Astrocyte (in vitro differentiated cells and primary cell): ENCODE results near the gene ERFE. TPM values are rescaled to one million over a fixed set of nuclear protein-coding genes. Genes with fewer than 3 reads are reported as not detected.

Experiments used
- DNase-seq: peaks from one replicate; pipeline ENCODE4 v3.0.0-alpha.2; 2010; ENCODE audit warnings: low read depth
- FAIRE-seq: peaks from 2 replicates; lab custom pipeline; 2011; peaks lifted over from hg19 to GRCh38; lab: Jason Lieb, UNC
- H2AFZ ChIP-seq: 2 replicates; pipeline ENCODE4 v1.6.0; 2012; ENCODE audit warnings: low read depth, low read length, inconsistent platforms
- H3K27ac ChIP-seq: 2 replicates; pipeline ENCODE4 v1.5.1; 2011; ENCODE audit warnings: low read depth, low read length, inconsistent platforms
- H3K27me3 ChIP-seq: 2 replicates; pipeline ENCODE4 v1.6.0; 2011; ENCODE audit warnings: low read length, inconsistent platforms; ENCODE audit not compliant: insufficient read depth
- H3K36me3 ChIP-seq: 2 replicates; pipeline ENCODE4 v1.5.1; 2011; ENCODE audit warnings: low read length, inconsistent platforms; ENCODE audit not compliant: insufficient read depth
- H3K4me1 ChIP-seq: 2 replicates; pipeline ENCODE4 v1.5.1; 2011; ENCODE audit warnings: low read length, inconsistent platforms; ENCODE audit not compliant: insufficient read depth
- H3K4me2 ChIP-seq: 2 replicates; pipeline ENCODE4 v1.6.0; 2012; ENCODE audit warnings: low read length, inconsistent platforms
- H3K4me3 ChIP-seq: 2 replicates; pipeline ENCODE4 v1.5.1; 2011; ENCODE audit warnings: low read depth, mild to moderate bottlenecking, low read length, inconsistent platforms; ENCODE audit not compliant: insufficient read depth
- H3K79me2 ChIP-seq: 2 replicates; pipeline ENCODE4 v1.6.0; 2012; ENCODE audit warnings: mild to moderate bottlenecking, low read length, inconsistent platforms; ENCODE audit not compliant: insufficient read depth
- H3K9ac ChIP-seq: 2 replicates; pipeline ENCODE4 v1.6.0; 2012; ENCODE audit warnings: mild to moderate bottlenecking, low read length, inconsistent platforms
- H3K9me3 ChIP-seq: 2 replicates; pipeline ENCODE4 v1.5.1; 2012; ENCODE audit warnings: low read depth, mild to moderate bottlenecking, low read length, inconsistent platforms; ENCODE audit not compliant: insufficient read depth
- H4K20me1 ChIP-seq: 2 replicates; pipeline ENCODE4 v1.6.0; 2012; ENCODE audit warnings: low read length, inconsistent platforms; ENCODE audit not compliant: insufficient read depth
- H3K27ac Mint-ChIP-seq: one replicate; pipeline ENCODE4 v1.8.0; 2021; ENCODE audit warnings: mild to moderate bottlenecking, mixed read lengths; ENCODE audit not compliant: unreplicated experiment
- H3K27me3 Mint-ChIP-seq: one replicate; pipeline ENCODE4 v1.8.0; 2021; ENCODE audit warnings: low read depth, mixed read lengths; ENCODE audit not compliant: unreplicated experiment
- H3K36me3 Mint-ChIP-seq: one replicate; pipeline ENCODE4 v1.8.0; 2021; ENCODE audit warnings: low read depth, mixed read lengths; ENCODE audit not compliant: unreplicated experiment
- H3K4me1 Mint-ChIP-seq: one replicate; pipeline ENCODE4 v1.8.0; 2021; ENCODE audit warnings: low read depth, mixed read lengths; ENCODE audit not compliant: unreplicated experiment
- H3K4me3 Mint-ChIP-seq: one replicate; pipeline ENCODE4 v1.8.0; 2021; ENCODE audit warnings: mild to moderate bottlenecking, moderate library complexity, mixed read lengths; ENCODE audit not compliant: unreplicated experiment
- H3K9me3 Mint-ChIP-seq: one replicate; pipeline ENCODE4 v1.8.0; 2021; ENCODE audit warnings: mild to moderate bottlenecking, mixed read lengths; ENCODE audit not compliant: unreplicated experiment
- EZH2 ChIP-seq: IDR thresholded peaks from 2 replicates; pipeline ENCODE4 v1.6.1; 2012; ENCODE audit warnings: mild to moderate bottlenecking, low read length, inconsistent platforms; ENCODE audit not compliant: insufficient read depth
- total RNA-seq: library from RNA; stranded (reverse); gene quantifications from 2 replicates; pipeline ENCODE4 v1.2.1, GENCODE V29; 2021
- TF ChIP-seq, protein P1 (sequence below): IDR thresholded peaks from 2 replicates; pipeline ENCODE4 v1.5.1; 2011; ENCODE audit warnings: low read depth, mild to moderate bottlenecking, inconsistent platforms, low read length, moderate library complexity; ENCODE audit not compliant: insufficient read depth

ERFE gene
- total RNA-seq, 1 donor from 2014 or later = 1.4 TPM

DNA sequence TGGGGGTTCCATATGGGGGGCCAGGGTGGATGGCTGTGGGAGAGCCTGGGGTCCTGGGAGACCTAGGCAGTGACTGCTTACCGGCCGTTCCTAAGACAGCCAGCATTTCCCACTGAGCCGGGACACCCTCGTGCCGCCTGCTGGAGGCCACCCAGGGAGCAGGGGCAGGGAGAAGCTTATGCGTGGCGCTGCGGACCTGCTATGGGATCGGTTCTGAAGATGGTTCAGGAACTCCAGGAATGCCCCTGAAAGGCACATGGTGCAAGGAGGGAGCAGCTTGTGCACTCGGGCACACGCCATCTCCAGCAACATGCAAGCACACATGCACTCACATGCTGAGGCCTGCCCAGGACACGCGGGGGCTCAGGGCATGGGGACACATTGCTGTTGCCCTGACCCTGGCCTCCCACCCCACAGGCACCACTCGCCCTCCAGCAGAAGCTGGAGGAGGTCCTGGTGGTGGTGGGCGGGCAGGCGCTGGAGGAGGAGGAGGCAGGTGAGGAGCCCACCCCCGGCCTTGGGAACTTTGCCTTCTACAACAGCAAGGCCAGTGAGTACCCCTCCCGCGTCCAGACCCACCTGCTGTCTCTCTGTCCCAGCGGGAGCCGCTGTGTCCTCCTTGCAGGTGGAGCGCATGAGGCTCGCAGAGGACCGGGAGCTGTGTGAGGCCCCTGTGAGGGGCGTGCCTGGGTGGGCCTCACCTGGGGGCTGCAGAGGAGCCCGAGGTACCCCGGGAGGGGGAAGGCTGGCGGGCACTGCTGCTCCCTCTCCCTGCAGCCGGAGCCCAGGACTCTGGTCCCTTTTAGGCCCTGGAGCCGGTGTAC, 16.2 kb upstream of the ERFE start:
- no peaks in the 10 kb centered on the region for H4K20me1 ChIP-seq
- H3K9me3 Mint-ChIP-seq = no peaks in the 10 kb centered on the region
- H3K4me1 Mint-ChIP-seq = peaks cover 14% of the 10 kb centered on the region
- no peaks in the 10 kb centered on the region for H3K27me3 ChIP-seq
- no peak overlapping the region for H3K27ac ChIP-seq
- no peak overlapping the region for H3K4me3 Mint-ChIP-seq
- H3K4me1 ChIP-seq = peaks cover 5% of the 10 kb centered on the region
- no peak overlapping the region for H3K27ac Mint-ChIP-seq
- H3K36me3 Mint-ChIP-seq = peaks cover 2% of the 10 kb centered on the region
- FAIRE-seq (no peak), DNase-seq (no peak)
- H2AFZ ChIP-seq = no peak overlapping the region
- TF ChIP-seq, protein P1, sequence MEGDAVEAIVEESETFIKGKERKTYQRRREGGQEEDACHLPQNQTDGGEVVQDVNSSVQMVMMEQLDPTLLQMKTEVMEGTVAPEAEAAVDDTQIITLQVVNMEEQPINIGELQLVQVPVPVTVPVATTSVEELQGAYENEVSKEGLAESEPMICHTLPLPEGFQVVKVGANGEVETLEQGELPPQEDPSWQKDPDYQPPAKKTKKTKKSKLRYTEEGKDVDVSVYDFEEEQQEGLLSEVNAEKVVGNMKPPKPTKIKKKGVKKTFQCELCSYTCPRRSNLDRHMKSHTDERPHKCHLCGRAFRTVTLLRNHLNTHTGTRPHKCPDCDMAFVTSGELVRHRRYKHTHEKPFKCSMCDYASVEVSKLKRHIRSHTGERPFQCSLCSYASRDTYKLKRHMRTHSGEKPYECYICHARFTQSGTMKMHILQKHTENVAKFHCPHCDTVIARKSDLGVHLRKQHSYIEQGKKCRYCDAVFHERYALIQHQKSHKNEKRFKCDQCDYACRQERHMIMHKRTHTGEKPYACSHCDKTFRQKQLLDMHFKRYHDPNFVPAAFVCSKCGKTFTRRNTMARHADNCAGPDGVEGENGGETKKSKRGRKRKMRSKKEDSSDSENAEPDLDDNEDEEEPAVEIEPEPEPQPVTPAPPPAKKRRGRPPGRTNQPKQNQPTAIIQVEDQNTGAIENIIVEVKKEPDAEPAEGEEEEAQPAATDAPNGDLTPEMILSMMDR = no peak
- TF ChIP-seq EZH2 = no peak
- H3K4me2 ChIP-seq = no peak overlapping the region
- H3K27me3 Mint-ChIP-seq = peaks cover 4% of the 10 kb centered on the region
- no peak overlapping the region for H3K4me3 ChIP-seq
- no peaks in the 10 kb centered on the region for H3K79me2 ChIP-seq
- H3K9me3 ChIP-seq = no peaks in the 10 kb centered on the region
- H3K36me3 ChIP-seq = no peaks in the 10 kb centered on the region
- no peak overlapping the region for H3K9ac ChIP-seq

DNA sequence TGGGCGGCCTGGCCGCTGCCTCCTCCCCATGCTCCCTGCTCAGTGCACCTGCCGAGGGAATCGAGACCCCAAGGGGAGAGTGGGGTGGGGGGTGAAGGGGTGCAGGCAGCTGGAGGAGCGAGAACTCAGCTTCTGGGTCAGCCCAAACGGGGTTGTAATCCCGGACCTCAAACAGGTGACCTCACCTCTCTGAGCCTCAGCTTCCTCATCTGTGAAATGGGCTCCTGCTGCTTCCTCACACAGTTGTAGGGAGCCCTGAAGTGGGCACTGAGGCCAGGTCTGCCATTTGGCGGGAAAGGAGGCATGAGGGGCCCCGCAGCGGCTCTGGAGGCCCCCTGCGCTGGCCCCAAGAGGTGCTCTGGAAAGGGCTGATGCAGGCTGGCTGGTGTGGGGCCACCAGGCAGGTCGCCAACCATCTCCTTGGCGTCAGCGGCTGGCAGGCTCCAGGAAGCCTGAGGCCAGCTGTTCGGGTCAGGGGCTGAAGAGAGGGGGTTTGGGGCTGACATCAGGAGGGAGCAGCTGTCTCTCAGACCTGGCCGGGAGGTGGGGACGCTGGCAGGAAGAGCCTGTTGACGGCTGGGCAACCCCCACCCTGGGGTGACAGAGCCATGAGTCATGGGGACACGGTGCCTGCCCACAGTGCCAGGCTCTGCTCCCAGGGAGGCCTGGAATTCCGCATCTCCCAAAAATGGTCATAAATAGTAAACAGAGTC, 15.4 kb upstream of the ERFE start:
- peak overlapping the region; percentile 19 for H3K4me2 ChIP-seq
- H3K4me3 ChIP-seq = no peak overlapping the region
- H3K27me3 ChIP-seq = no peaks in the 10 kb centered on the region
- no peaks in the 10 kb centered on the region for H3K9me3 Mint-ChIP-seq
- peak overlapping the region; percentile 54 for H3K4me3 Mint-ChIP-seq
- no peak overlapping the region for H3K27ac Mint-ChIP-seq
- no peak overlapping the region for H2AFZ ChIP-seq
- peaks cover 2% of the 10 kb centered on the region for H3K36me3 Mint-ChIP-seq
- H3K9ac ChIP-seq = no peak overlapping the region
- peaks cover 14% of the 10 kb centered on the region for H3K4me1 Mint-ChIP-seq
- FAIRE-seq (peak; percentile 58), DNase-seq (no peak)
- H3K4me1 ChIP-seq = peaks cover 5% of the 10 kb centered on the region
- TF ChIP-seq, protein P1 = no peak
- no peak for TF ChIP-seq EZH2
- H3K27me3 Mint-ChIP-seq = peaks cover 2% of the 10 kb centered on the region
- no peaks in the 10 kb centered on the region for H4K20me1 ChIP-seq
- H3K36me3 ChIP-seq = no peaks in the 10 kb centered on the region
- no peaks in the 10 kb centered on the region for H3K9me3 ChIP-seq
- no peaks in the 10 kb centered on the region for H3K79me2 ChIP-seq
- no peak overlapping the region for H3K27ac ChIP-seq
